Measurements from ENCODE around the gene NSMF. TPM values are rescaled to one million over a fixed set of nuclear protein-coding genes. Genes with fewer than 3 reads are reported as not detected.

Gene NSMF
- total RNA-seq, 1 donor from 2014 or later, result 35.1 TPM

GRCh38 chr9:137432687-137433348 lies 26.3 kb downstream of the NSMF start:
- no peak for DNase-seq (ENCODE audit: extremely low spot score in 2 of 2)
- Histone ChIP-seq H3K27me3 (no peaks in the 10 kb centered on the region), H3K9me3 (no peaks in the 10 kb centered on the region), H3K36me3 (no peaks in the 10 kb centered on the region), H3K27ac (no peak overlapping the region), H3K4me3 (no peak overlapping the region), H3K4me1 (peaks cover 12% of the 10 kb centered on the region)
- TF ChIP-seq CTCF (IDR thresholded peaks at IDR 0.05) (no peak), POLR2AphosphoS5 (IDR thresholded peaks at IDR 0.05; ENCODE audit: insufficient read depth in 1 of 2, low read depth in 1 of 2) (no peak), POLR2A (IDR thresholded peaks at IDR 0.05) (no peak)
- intact Hi-C loops (cut with DNase I), result no loop called here

GRCh38 chr9:137431416-137431931 lies 27.7 kb downstream of the NSMF start:
- Histone ChIP-seq H3K9me3 (no peaks in the 10 kb centered on the region), H3K27ac (no peak overlapping the region), H3K4me3 (no peak overlapping the region), H3K36me3 (no peaks in the 10 kb centered on the region), H3K27me3 (no peaks in the 10 kb centered on the region), H3K4me1 (peaks cover 9% of the 10 kb centered on the region)
- no peak for DNase-seq (ENCODE audit: extremely low spot score in 2 of 2)
- TF ChIP-seq POLR2AphosphoS5 (IDR thresholded peaks at IDR 0.05; ENCODE audit: insufficient read depth in 1 of 2, low read depth in 1 of 2) (no peak), POLR2A (IDR thresholded peaks at IDR 0.05) (no peak), CTCF (IDR thresholded peaks at IDR 0.05) (no peak)
- intact Hi-C loops (cut with DNase I), result no loop called here

GRCh38 chr9:137430723-137431415 lies 28.3 kb downstream of the NSMF start:
- intact Hi-C loops (cut with DNase I), result no loop called here
- Histone ChIP-seq H3K27ac (no peak overlapping the region), H3K9me3 (no peaks in the 10 kb centered on the region), H3K36me3 (no peaks in the 10 kb centered on the region), H3K4me1 (peaks cover 3% of the 10 kb centered on the region), H3K4me3 (no peak overlapping the region), H3K27me3 (no peaks in the 10 kb centered on the region)
- TF ChIP-seq CTCF (IDR thresholded peaks at IDR 0.05) (no peak), POLR2AphosphoS5 (IDR thresholded peaks at IDR 0.05; ENCODE audit: insufficient read depth in 1 of 2, low read depth in 1 of 2) (no peak), POLR2A (IDR thresholded peaks at IDR 0.05) (no peak)
- DNase-seq (ENCODE audit: extremely low spot score in 2 of 2), result no peak

GRCh38 chr9:137429974-137430722 lies 29.0 kb downstream of the NSMF start:
- Histone ChIP-seq H3K4me3 (no peak overlapping the region), H3K4me1 (peaks cover 4% of the 10 kb centered on the region), H3K36me3 (no peaks in the 10 kb centered on the region), H3K27me3 (no peaks in the 10 kb centered on the region), H3K27ac (no peak overlapping the region), H3K9me3 (no peaks in the 10 kb centered on the region)
- intact Hi-C loops (cut with DNase I), result loop anchor here (1.0 kb wide), 1 partner anchor 17 kb away; no protein-coding TSS in a partner anchor
- no peak for DNase-seq (ENCODE audit: extremely low spot score in 2 of 2)
- no peak for TF ChIP-seq POLR2AphosphoS5 (IDR thresholded peaks at IDR 0.05; ENCODE audit: insufficient read depth in 1 of 2, low read depth in 1 of 2)
- TF ChIP-seq POLR2A (IDR thresholded peaks at IDR 0.05), result no peak
- TF ChIP-seq CTCF (IDR thresholded peaks at IDR 0.05), result no peak
